Measurements from ENCODE around the gene SLC25A25.

Gene SLC25A25

GRCh38 chr9:128149001-128149701, 81.1 kb downstream of the SLC25A25 start, which contains the start of gene LCN2:
Gene LCN2 (plus strand): TSS chr9:128149453. CDS start chr9:128149526, 73 bp downstream.
- DNase-seq, result no peak

- no peak for DNase-seq
These were observed 82.0 kb downstream of the SLC25A25 start for GRCh38 chr9:128149951-128150593.

GRCh38 chr9:128150594-128151308, 82.7 kb downstream of the SLC25A25 start:
- DNase-seq, result no peak

GRCh38 chr9:128151309-128152132, 83.5 kb downstream of the SLC25A25 start:
- no peak for DNase-seq

- no peak for DNase-seq
These were observed 84.4 kb downstream of the SLC25A25 start for GRCh38 chr9:128152133-128153059.

GRCh38 chr9:128153060-128153946, 85.3 kb downstream of the SLC25A25 start:
- no peak for DNase-seq

- no peak for DNase-seq
These were observed 86.1 kb downstream of the SLC25A25 start for GRCh38 chr9:128153947-128154695.

GRCh38 chr9:128155736-128156500, 87.9 kb downstream of the SLC25A25 start:
- no peak for DNase-seq

Data from fibroblast of skin of scalp (primary cell).